Measurements from ENCODE around the gene BIRC3. TPM values are rescaled to one million over a fixed set of nuclear protein-coding genes. Genes with fewer than 3 reads are reported as not detected.

BIRC3 gene
- total and polyA plus RNA-seq, 2 of the 8 experiments (the other 6 are each of a cell fraction or from before 2014, with no cell fraction given), result 0.08 to 0.20 TPM

DNA sequence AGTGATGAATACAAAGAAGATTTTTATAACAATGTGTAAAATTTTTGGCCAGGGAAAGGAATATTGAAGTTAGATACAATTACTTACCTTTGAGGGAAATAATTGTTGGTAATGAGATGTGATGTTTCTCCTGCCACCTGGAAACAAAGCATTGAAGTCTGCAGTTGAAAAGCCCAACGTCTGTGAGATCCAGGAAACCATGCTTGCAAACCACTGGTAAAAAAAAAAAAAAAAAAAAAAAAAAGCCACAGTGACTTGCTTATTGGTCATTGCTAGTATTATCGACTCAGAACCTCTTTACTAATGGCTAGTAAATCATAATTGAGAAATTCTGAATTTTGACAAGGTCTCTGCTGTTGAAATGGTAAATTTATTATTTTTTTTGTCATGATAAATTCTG, 5.3 kb downstream of the BIRC3 start:
- no peak overlapping the region for H3K27ac ChIP-seq (ENCODE audit: low read depth, low read length)
- no peaks in the 10 kb centered on the region; the same call in 1 of the 2 replicates for H3K23me2 ChIP-seq (ENCODE audit: low read depth, low read length)
- H2BK120ac ChIP-seq (replicated peaks; ENCODE audit: low read depth, low read length), result no peak overlapping the region
- H3K79me2 ChIP-seq (ENCODE audit: control insufficient read depth in 1 of 2, insufficient read depth in 2 of 2, low read length in 2 of 2), result no peaks in the 10 kb centered on the region
- H3K4me3 ChIP-seq (ENCODE audit: extremely low read depth in 1 of 4, insufficient read depth in 2 of 4, low read depth in 3 of 4, low read length in 4 of 4), result no peak overlapping the region
- H3K36me3 ChIP-seq (ENCODE audit: control insufficient read depth in 2 of 4, insufficient read depth in 4 of 4, low read length in 3 of 4), result no peaks in the 10 kb centered on the region
- no peak overlapping the region for H3K9ac ChIP-seq (replicated peaks in 1 of 4; ENCODE audit: extremely low read depth in 1 of 4, low read depth in 3 of 4, low read length in 3 of 4)
- H2BK20ac ChIP-seq (ENCODE audit: low read length), result no peak overlapping the region
- no peak overlapping the region for H2AFZ ChIP-seq (ENCODE audit: low read length)
- no peak overlapping the region for H3K4me2 ChIP-seq (ENCODE audit: insufficient read depth in 1 of 2, low read depth in 2 of 2, low read length in 2 of 2)
- no peak overlapping the region for H3K18ac ChIP-seq (ENCODE audit: extremely low read depth, low read length)
- no peak overlapping the region for H2BK5ac ChIP-seq (ENCODE audit: low read depth, low read length)
- H4K8ac ChIP-seq (ENCODE audit: extremely low read depth, insufficient read depth, low read length), result no peak overlapping the region
- ChIA-PET CTCF (ENCODE audit: partially characterized antibody) (interaction anchor here (4.1 kb wide), 1 partner anchor 12 kb away, joined by 22 read pairs; no protein-coding TSS in a partner anchor), POLR2A (ENCODE audit: partially characterized antibody) (no interaction called here)
- H4K91ac ChIP-seq (replicated peaks; ENCODE audit: insufficient read length, low read length), result no peak overlapping the region
- H3K4ac ChIP-seq (replicated peaks; ENCODE audit: insufficient read length, low read depth, low read length), result no peak overlapping the region
- H3K79me1 ChIP-seq (ENCODE audit: low read depth, low read length), result no peaks in the 10 kb centered on the region
- no peak overlapping the region for H2BK15ac ChIP-seq (ENCODE audit: low read length)
- FAIRE-seq (no peak), DNase-seq (ENCODE audit: low read depth in 1 of 2, low spot score in 2 of 2) (no peak)
- no peak overlapping the region for H3K14ac ChIP-seq (ENCODE audit: insufficient read length)
- no peak overlapping the region for H3K56ac ChIP-seq (replicated peaks; ENCODE audit: insufficient read length, low read depth, low read length)
- no peaks in the 10 kb centered on the region for H3K9me3 ChIP-seq (ENCODE audit: insufficient read depth in 2 of 2, low read depth in 1 of 2, low read length in 1 of 2)
- no peak overlapping the region for H2AK5ac ChIP-seq (ENCODE audit: low read depth, low read length)
- H3K23ac ChIP-seq (ENCODE audit: insufficient read length), result no peak overlapping the region
- H3K27me3 ChIP-seq (replicated peaks in 1 of 4; ENCODE audit: control insufficient read depth in 3 of 4, extremely low read depth in 1 of 4, insufficient read depth in 3 of 4, low read length in 3 of 4), result no peaks in the 10 kb centered on the region
- H4K20me1 ChIP-seq (replicated peaks in 1 of 2; ENCODE audit: control insufficient read depth in 1 of 2, insufficient read depth in 2 of 2, low read length in 2 of 2), result no peaks in the 10 kb centered on the region
- no peaks in the 10 kb centered on the region for H3K4me1 ChIP-seq (replicated peaks in 1 of 4; ENCODE audit: control insufficient read depth in 3 of 4, insufficient read depth in 4 of 4, low read length in 3 of 4)
- H2BK12ac ChIP-seq (ENCODE audit: low read depth, low read length), result no peak overlapping the region
- H4K5ac ChIP-seq (ENCODE audit: insufficient read length, low read depth, low read length), result no peak overlapping the region
- WGBS, 2 experiments (ENCODE audit: extremely low coverage in 1 of 2, insufficient coverage in 1 of 2, insufficient read length in 1 of 2, insufficient replicate concordance in 2 of 2, low coverage in 1 of 2, low lambda C conversion rate in 2 of 2, missing lambda C conversion rate in 1 of 2), result 90% methylated on average over 2 of the region's 2 CpGs; no CpG with 5 or more reads in 1 of the 2 experiments
- TF ChIP-seq CEBPB (IDR thresholded peaks at IDR 0.05; ENCODE audit: low read depth, low read length) (no peak), NANOG (IDR thresholded peaks at IDR 0.05; ENCODE audit: insufficient read depth, low read depth, low read length, poor library complexity, severe bottlenecking) (no peak), TAF7 (optimal IDR thresholded peaks at IDR 0.05; ENCODE audit: borderline replicate concordance, low read depth, low read length) (no peak), EZH2 (IDR thresholded peaks at IDR 0.05; ENCODE audit: low read depth, low read length, severe bottlenecking) (no peak), ASH2L (IDR thresholded peaks at IDR 0.05; ENCODE audit: low read length) (no peak), ZNF274 (IDR thresholded peaks at IDR 0.05; ENCODE audit: borderline replicate concordance, extremely low read depth, low read length) (no peak), SRF (IDR thresholded peaks at IDR 0.05; ENCODE audit: low read depth, low read length) (no peak), SIN3A (conservative IDR thresholded peaks at IDR 0.05 in 1 of 2, IDR thresholded peaks at IDR 0.05 in 1 of 2; ENCODE audit: low read depth in 1 of 2, low read length in 2 of 2) (no peak), TCF12 (IDR thresholded peaks at IDR 0.05; ENCODE audit: low read depth, low read length) (no peak), YY1 (IDR thresholded peaks at IDR 0.05; ENCODE audit: low read depth, low read length) (no peak), RXRA (IDR thresholded peaks at IDR 0.05; ENCODE audit: insufficient read depth, low read depth, low read length) (no peak), POLR2AphosphoS5 (IDR thresholded peaks at IDR 0.05; ENCODE audit: low read depth, low read length) (no peak), POU5F1 (IDR thresholded peaks at IDR 0.05; ENCODE audit: low read depth, low read length) (no peak), TAF1 (IDR thresholded peaks at IDR 0.05; ENCODE audit: low read depth, low read length) (no peak)
- TF ChIP-seq, protein P1, sequence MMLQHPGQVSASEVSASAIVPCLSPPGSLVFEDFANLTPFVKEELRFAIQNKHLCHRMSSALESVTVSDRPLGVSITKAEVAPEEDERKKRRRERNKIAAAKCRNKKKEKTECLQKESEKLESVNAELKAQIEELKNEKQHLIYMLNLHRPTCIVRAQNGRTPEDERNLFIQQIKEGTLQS (IDR thresholded peaks at IDR 0.05; ENCODE audit: insufficient read depth, low read depth, low read length), result no peak
